ENCODE results near the gene CEP112.

DNA sequence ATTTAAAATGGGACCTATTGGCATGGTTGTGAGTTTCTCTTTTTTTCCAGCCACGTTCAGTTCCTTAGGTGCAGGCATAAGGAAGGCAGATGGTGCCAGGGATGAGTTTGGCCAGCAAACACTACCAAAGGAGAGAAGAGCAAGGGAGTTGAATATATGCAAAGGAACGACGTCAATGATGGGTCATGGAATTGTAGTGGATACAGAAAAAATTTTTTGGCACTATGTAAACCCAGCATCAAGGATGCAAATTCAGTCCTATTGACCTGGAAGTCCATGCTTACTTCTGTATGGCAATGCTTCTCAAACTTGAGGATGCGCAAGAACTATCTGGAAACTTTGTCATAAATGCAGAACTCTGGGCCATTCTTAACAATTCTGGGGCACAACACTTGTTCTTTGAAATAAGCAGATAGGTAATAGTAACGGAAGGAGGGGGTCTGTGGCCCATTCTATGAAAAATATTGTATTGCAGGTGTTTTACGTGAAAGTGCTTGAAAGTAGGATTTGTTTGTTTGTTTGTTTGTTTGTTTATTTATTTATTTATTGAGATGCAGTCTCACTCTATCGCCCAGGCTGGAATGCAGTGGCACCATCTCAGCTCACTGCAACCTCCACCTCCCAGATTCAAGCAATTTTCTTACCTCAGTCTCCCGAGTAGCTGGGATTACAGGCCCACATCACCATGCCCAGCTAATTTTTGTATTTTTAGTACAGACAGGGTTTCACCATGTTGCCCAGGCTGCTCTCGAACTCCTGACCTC, 19.3 kb upstream of the CEP112 start:
- TF ChIP-seq, protein P1, sequence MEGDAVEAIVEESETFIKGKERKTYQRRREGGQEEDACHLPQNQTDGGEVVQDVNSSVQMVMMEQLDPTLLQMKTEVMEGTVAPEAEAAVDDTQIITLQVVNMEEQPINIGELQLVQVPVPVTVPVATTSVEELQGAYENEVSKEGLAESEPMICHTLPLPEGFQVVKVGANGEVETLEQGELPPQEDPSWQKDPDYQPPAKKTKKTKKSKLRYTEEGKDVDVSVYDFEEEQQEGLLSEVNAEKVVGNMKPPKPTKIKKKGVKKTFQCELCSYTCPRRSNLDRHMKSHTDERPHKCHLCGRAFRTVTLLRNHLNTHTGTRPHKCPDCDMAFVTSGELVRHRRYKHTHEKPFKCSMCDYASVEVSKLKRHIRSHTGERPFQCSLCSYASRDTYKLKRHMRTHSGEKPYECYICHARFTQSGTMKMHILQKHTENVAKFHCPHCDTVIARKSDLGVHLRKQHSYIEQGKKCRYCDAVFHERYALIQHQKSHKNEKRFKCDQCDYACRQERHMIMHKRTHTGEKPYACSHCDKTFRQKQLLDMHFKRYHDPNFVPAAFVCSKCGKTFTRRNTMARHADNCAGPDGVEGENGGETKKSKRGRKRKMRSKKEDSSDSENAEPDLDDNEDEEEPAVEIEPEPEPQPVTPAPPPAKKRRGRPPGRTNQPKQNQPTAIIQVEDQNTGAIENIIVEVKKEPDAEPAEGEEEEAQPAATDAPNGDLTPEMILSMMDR (IDR thresholded peaks at IDR 0.05) = no peak
- TF ChIP-seq POLR2AphosphoS5 (IDR thresholded peaks at IDR 0.05; ENCODE audit: insufficient read depth in 1 of 2, low read depth in 1 of 2) (no peak), POLR2A (IDR thresholded peaks at IDR 0.05) (no peak)

All from vagina (tissue), 2 donors.